ENCODE results near the gene HOXC6.

The HOXC6 gene

GRCh38 chr12:54016478-54016964, 11.7 kb upstream of the HOXC6 start:
- no peak for DNase-seq

- no peak for DNase-seq
Measured at GRCh38 chr12:54017027-54017788, 11.0 kb upstream of the HOXC6 start.

- peak; percentile 65 to 70 for DNase-seq
Measured at GRCh38 chr12:54017878-54018467, 10.3 kb upstream of the HOXC6 start.

GRCh38 chr12:54018468-54018984, 9.7 kb upstream of the HOXC6 start:
- no peak for DNase-seq

GRCh38 chr12:54019091-54019811, 9.0 kb upstream of the HOXC6 start:
- DNase-seq: no peak

- DNase-seq: no peak
Measured at GRCh38 chr12:54019924-54020590, 8.2 kb upstream of the HOXC6 start.

GRCh38 chr12:54020591-54021405, 7.4 kb upstream of the HOXC6 start:
- DNase-seq: no peak

- no peak for DNase-seq
Measured at GRCh38 chr12:54021432-54022013, 6.7 kb upstream of the HOXC6 start.

- DNase-seq: no peak
Measured at GRCh38 chr12:54022960-54023884, 5.0 kb upstream of the HOXC6 start.

GRCh38 chr12:54024127-54024526, 4.1 kb upstream of the HOXC6 start:
- no peak for DNase-seq

- DNase-seq: no peak
Measured at GRCh38 chr12:54024581-54025305, 3.5 kb upstream of the HOXC6 start.

GRCh38 chr12:54025499-54026405, 2.5 kb upstream of the HOXC6 start:
- no peak for DNase-seq

GRCh38 chr12:54026640-54027441, 1.4 kb upstream of the HOXC6 start:
- no peak for DNase-seq

GRCh38 chr12:54027442-54027786, 826 bp upstream of the HOXC6 start:
- DNase-seq: no peak

- no peak for DNase-seq
Measured at GRCh38 chr12:54029529-54030441, 1.5 kb downstream of the HOXC6 start.

- no peak for DNase-seq
Measured at GRCh38 chr12:54030442-54030801, 2.2 kb downstream of the HOXC6 start.

GRCh38 chr12:54030889-54031471, 2.7 kb downstream of the HOXC6 start:
- no peak for DNase-seq

Data from activated CD4-positive, alpha-beta T cell treated with anti-CD3 and anti-CD28 coated beads, Interleukin-2, amount 50 U/mL, for 48 hours (primary cell).